ENCODE data around the gene AFAP1L2. TPM values are rescaled to one million over a fixed set of nuclear protein-coding genes. Genes with fewer than 3 reads are reported as not detected.

Gene AFAP1L2
- total RNA-seq, 1 donor from 2014 or later = 5.3 TPM

DNA sequence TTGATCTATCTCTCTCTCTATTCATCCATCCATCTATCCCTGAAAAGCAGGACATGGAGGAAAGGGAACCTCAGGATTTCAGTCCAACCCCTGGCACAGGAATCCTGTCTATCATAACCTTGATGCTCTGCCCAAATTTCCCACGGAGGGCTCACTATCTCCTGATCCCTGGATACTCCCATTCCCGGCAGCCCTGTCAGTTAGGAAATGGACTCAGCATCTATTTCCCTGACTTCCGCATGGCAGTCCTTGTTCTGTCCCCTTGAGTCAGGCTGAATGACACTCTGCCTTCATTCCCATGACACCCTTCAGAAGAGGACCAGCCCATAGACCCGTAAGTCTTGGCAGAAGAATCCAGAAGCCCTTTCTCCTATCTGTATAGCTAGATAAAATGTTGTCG, 87.6 kb downstream of the AFAP1L2 start:
- no peak overlapping the region for H3K4me3 ChIP-seq
- H3K27me3 ChIP-seq (ENCODE audit: low read depth) = no peaks in the 10 kb centered on the region
- ATAC-seq (no peak), DNase-seq (no peak)
- H3K4me1 ChIP-seq = no peaks in the 10 kb centered on the region
- no peaks in the 10 kb centered on the region for H3K9me3 ChIP-seq
- no peaks in the 10 kb centered on the region for H3K36me3 ChIP-seq
- intact Hi-C loops (cut with DNase I) = no loop called here
- TF ChIP-seq, protein P1, sequence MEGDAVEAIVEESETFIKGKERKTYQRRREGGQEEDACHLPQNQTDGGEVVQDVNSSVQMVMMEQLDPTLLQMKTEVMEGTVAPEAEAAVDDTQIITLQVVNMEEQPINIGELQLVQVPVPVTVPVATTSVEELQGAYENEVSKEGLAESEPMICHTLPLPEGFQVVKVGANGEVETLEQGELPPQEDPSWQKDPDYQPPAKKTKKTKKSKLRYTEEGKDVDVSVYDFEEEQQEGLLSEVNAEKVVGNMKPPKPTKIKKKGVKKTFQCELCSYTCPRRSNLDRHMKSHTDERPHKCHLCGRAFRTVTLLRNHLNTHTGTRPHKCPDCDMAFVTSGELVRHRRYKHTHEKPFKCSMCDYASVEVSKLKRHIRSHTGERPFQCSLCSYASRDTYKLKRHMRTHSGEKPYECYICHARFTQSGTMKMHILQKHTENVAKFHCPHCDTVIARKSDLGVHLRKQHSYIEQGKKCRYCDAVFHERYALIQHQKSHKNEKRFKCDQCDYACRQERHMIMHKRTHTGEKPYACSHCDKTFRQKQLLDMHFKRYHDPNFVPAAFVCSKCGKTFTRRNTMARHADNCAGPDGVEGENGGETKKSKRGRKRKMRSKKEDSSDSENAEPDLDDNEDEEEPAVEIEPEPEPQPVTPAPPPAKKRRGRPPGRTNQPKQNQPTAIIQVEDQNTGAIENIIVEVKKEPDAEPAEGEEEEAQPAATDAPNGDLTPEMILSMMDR (IDR thresholded peaks at IDR 0.05) = no peak
- H3K27ac ChIP-seq = no peak overlapping the region

DNA sequence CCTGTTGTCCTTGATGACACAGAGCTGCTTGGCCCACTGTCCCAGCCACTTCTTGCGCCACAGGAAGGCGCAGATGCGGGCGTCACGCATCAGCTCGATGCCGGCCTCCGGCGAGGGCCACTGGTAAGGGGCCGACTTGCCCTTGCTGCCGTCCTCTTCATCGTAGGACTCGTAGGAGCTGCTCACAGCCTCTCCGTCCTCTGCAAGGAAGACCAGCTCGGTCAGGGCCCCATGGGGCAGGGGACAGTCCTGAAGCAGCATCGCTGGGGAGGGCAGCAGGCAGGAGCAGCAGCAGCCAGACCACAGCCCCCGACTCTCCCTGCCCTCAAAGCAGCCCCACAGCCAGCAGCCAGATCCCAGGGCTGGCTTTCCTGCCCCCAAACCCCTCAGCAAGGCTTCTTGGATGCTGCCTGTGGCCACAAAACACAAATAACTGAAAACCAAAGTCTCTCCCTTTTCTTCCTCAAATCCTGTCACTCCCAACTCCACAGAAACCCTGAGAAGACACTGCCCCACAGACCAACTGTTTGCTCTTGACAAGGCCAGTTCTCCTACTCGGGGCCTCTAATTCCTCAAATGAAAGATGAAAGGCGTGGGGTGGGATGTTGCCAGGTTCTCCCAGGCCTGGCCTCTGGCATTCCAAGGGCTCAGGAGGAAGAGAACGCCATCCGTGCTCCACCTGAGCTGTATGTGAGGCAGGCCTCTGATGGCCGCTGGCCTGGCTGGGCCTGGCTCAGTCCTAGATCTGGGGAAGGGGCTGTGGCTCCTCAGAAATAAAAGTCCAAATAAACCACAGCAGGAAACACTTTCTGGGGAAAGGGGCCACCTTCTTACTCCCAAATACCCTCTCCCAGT, 88.5 kb downstream of the AFAP1L2 start:
- DNase-seq (no peak), ATAC-seq (no peak)
- Histone ChIP-seq H3K27me3 (ENCODE audit: low read depth) (no peaks in the 10 kb centered on the region), H3K4me1 (no peaks in the 10 kb centered on the region), H3K27ac (no peak overlapping the region), H3K9me3 (no peaks in the 10 kb centered on the region), H3K36me3 (no peaks in the 10 kb centered on the region), H3K4me3 (no peak overlapping the region)
- intact Hi-C loops (cut with DNase I) = no loop called here
- TF ChIP-seq, protein P1 (IDR thresholded peaks at IDR 0.05) = no peak

DNA sequence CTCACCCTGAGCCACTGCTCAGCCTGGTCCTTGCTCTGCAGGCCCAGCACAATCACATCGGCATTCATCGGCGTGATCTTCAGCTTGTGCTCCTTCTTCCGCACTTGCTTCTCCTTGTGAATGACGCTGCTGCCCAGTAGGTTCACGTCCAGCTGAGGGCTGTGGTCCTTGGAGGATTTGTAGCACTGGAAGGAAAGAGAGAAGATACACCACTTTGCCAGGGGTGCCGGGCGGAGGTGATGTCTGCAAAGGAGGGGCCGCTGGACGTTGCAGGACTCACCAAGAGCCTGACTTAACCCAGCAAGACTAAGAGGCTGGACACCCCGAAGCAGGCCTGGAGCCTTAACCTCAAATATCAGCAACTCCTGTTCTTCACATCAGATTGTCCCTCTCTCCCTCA, 90.4 kb downstream of the AFAP1L2 start:
- Histone ChIP-seq H3K27me3 (ENCODE audit: low read depth) (no peaks in the 10 kb centered on the region), H3K4me1 (no peaks in the 10 kb centered on the region), H3K27ac (no peak overlapping the region), H3K9me3 (no peaks in the 10 kb centered on the region), H3K4me3 (no peak overlapping the region), H3K36me3 (no peaks in the 10 kb centered on the region)
- DNase-seq (no peak), ATAC-seq (no peak)
- intact Hi-C loops (cut with DNase I) = no loop called here
- TF ChIP-seq, protein P1 (IDR thresholded peaks at IDR 0.05) = no peak

DNA sequence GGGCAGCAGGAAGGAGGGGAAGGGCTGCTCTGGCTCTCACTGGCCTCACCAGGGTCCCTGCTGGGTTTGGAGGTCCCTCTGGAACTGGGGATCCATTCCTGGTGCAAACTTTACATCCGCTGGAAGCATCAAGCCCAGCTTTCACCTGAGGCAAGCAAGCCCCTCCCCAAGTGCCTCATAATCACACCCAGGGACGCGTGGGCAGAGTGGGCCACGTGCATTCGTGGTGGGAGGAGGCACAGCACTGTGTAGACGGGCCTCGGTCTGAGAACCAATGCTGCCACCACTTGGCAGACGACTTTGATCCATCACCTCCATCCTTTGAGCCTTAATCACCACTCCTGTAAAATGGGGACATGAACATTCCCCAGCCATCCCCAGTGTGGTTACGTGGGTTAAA, 91.2 kb downstream of the AFAP1L2 start:
- no peak for ATAC-seq
- no peak overlapping the region for H3K27ac ChIP-seq
- TF ChIP-seq, protein P1 (IDR thresholded peaks at IDR 0.05) = no peak
- no peaks in the 10 kb centered on the region for H3K9me3 ChIP-seq
- H3K36me3 ChIP-seq = no peaks in the 10 kb centered on the region
- H3K4me3 ChIP-seq = no peak overlapping the region
- no peaks in the 10 kb centered on the region for H3K27me3 ChIP-seq (ENCODE audit: low read depth)
- no peaks in the 10 kb centered on the region for H3K4me1 ChIP-seq
- DNase-seq = no peak
- intact Hi-C loops (cut with DNase I) = no loop called here

DNA sequence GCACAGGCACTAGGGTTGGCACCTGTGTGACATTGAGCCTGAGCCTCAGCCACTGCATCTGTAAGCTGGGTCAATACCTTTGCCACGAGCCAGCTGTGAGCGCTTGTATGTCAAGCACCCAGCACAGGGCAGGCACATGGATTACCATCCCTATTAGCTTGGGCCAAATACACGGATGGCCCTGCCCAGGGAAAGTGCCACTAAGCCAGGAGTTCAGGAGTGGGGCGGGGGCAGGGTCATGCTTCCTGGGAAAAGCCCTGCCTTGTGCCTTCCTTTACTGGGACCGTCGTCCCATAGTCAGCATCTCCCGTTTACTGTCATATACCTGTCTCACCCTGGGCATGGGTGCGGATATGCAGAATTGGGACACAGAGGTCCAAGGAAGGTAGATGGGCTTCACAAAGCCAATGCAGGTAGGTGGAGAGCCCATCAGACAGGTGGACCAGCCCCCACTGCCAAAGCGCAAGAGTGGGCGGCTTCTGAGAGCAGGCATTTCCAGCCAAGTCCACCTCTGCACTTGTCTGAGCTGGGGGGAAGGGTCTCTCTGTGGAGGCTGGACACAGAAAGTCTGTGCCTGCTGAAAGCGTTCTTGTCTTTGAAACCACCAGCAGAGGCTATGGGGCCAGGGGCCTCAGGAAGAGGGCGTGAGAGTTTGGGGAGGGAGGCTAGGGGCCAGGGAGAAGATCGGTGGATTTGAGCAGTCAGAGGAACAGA, 92.6 kb downstream of the AFAP1L2 start:
- no peaks in the 10 kb centered on the region for H3K36me3 ChIP-seq
- no peaks in the 10 kb centered on the region for H3K4me1 ChIP-seq
- TF ChIP-seq, protein P1 (IDR thresholded peaks at IDR 0.05) = no peak
- no peak for ATAC-seq
- H3K9me3 ChIP-seq = no peaks in the 10 kb centered on the region
- no peak for DNase-seq
- intact Hi-C loops (cut with DNase I) = no loop called here
- no peaks in the 10 kb centered on the region for H3K27me3 ChIP-seq (ENCODE audit: low read depth)
- H3K27ac ChIP-seq = no peak overlapping the region
- no peak overlapping the region for H3K4me3 ChIP-seq

Data from lower lobe of right lung (tissue), 2 donors.